Karpas-422 (cell line): ENCODE data around the gene OPA3. TPM values are rescaled to one million over a fixed set of nuclear protein-coding genes. Genes with fewer than 3 reads are reported as not detected.

Experiments used
- DNase-seq: peaks from one replicate; pipeline ENCODE4 v3.0.0-alpha.2; 2015
- H2AFZ ChIP-seq: fragments of 200-600 bp; sonication (generic); 2 replicates; pipeline ENCODE4 v1.6.1; 2014; ENCODE audit warnings: antibody characterized with exemption, low read length, mixed read lengths
- H3K27ac ChIP-seq: fragments of 200-600 bp; sonication (generic); 2 replicates; pipeline ENCODE4 v1.5.1; 2014; ENCODE audit warnings: mild to moderate bottlenecking, low read length, moderate library complexity
- H3K27me3 ChIP-seq: fragments of 200-600 bp; sonication (generic); 2 replicates; pipeline ENCODE4 v1.6.1; 2014; ENCODE audit warnings: low read length, mixed read lengths
- H3K36me3 ChIP-seq: fragments of 200-600 bp; sonication (generic); 2 replicates; pipeline ENCODE4 v1.6.1; 2014; ENCODE audit warnings: low read length, mixed read lengths; ENCODE audit not compliant: insufficient read depth
- H3K4me1 ChIP-seq: fragments of 200-600 bp; sonication (generic); 2 replicates; pipeline ENCODE4 v1.6.1; 2014; ENCODE audit warnings: mild to moderate bottlenecking, low read length, mixed read lengths
- H3K4me2 ChIP-seq: fragments of 200-600 bp; sonication (generic); 2 replicates; pipeline ENCODE4 v1.6.1; 2014; ENCODE audit warnings: low read length, low read depth, mild to moderate bottlenecking; ENCODE audit not compliant: poor library complexity, severe bottlenecking
- H3K4me3 ChIP-seq: fragments of 200-600 bp; sonication (generic); 2 replicates; pipeline ENCODE4 v1.5.1; 2014; ENCODE audit warnings: mild to moderate bottlenecking, antibody characterized with exemption, low read length, mixed read lengths
- H3K79me2 ChIP-seq: fragments of 200-600 bp; sonication (generic); 2 replicates; pipeline ENCODE4 v1.6.1; 2014; ENCODE audit warnings: mild to moderate bottlenecking, low read length, mixed read lengths
- H3K9ac ChIP-seq: fragments of 200-600 bp; sonication (generic); 2 replicates; pipeline ENCODE4 v1.6.0; 2014; ENCODE audit warnings: low read length
- H3K9me2 ChIP-seq: fragments of 200-600 bp; sonication (generic), shearing (Covaris generic); replicated peaks from 2 replicates; pipeline ENCODE4 v1.6.0; 2014; ENCODE audit warnings: mild to moderate bottlenecking, low read length, moderate library complexity; ENCODE audit not compliant: insufficient read depth
- H3K9me3 ChIP-seq: fragments of 300-700, 200-600 bp; sonication (generic); 2 replicates; pipeline ENCODE4 v1.6.1; 2014; ENCODE audit warnings: low read length, mixed read lengths
- H4K20me1 ChIP-seq: fragments of 200-600 bp; sonication (generic); 2 replicates; pipeline ENCODE4 v1.6.1; 2014; ENCODE audit warnings: mild to moderate bottlenecking, antibody characterized with exemption, low read length, low read depth; ENCODE audit not compliant: insufficient read depth
- total RNA-seq: library from RNA; depleted of rRNA; stranded (reverse); fragments of >200 nt; shearing (Covaris generic); gene quantifications from 2 replicates; pipeline ENCODE4 v1.2.3, GENCODE V29; 2014; ENCODE audit warnings: low replicate concordance

OPA3 gene
- total RNA-seq, 1 experiment from 2014 or later = 4.7 TPM

GRCh38 chr19:45496349-45496953 lies 88.2 kb downstream of the OPA3 start:
- Histone ChIP-seq H3K36me3 (0 out of 2 replicates have a peak, but pooled peaks cover 3% of the 10 kb centered on the region), H3K9ac (peak overlapping the region; percentile 72), H3K27ac (no peak overlapping the region), H2AFZ (no peak overlapping the region), H3K4me3 (peak overlapping the region; percentile 67), H3K27me3 (no peaks in the 10 kb centered on the region), H3K9me3 (no peaks in the 10 kb centered on the region), H3K79me2 (no peaks in the 10 kb centered on the region), H3K4me2 (peak overlapping the region; percentile 79), H3K9me2 (no peaks in the 10 kb centered on the region), H3K4me1 (peaks cover 35% of the 10 kb centered on the region), H4K20me1 (0 out of 2 replicates have a peak, but pooled peaks cover 8% of the 10 kb centered on the region)
- DNase-seq = peak; percentile 70

DNA sequence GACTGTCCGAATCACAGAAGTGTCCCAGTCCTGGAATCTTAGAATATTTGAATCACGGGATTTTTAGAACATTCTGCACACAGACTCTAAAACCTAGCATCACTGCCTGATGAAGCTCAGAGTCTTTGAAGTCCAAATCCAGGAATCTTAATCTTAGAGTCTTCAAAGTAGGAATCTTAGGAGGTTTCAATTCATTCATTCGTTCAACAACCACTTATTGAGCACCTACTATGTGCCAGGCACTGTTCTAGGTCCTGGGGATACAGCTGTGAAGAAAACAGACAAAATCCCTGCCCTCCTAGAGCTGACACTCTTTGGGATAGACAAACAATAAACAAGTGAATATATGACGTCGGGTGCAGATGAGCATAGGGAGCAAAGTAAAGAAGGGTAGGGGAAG lies 89.4 kb downstream of the OPA3 start:
- Histone ChIP-seq H3K9ac (no peak overlapping the region), H3K27me3 (no peaks in the 10 kb centered on the region), H3K9me3 (no peaks in the 10 kb centered on the region), H3K36me3 (no peaks in the 10 kb centered on the region), H3K79me2 (no peaks in the 10 kb centered on the region), H3K4me2 (no peak overlapping the region), H3K4me3 (no peak overlapping the region), H3K9me2 (no peaks in the 10 kb centered on the region), H4K20me1 (0 out of 2 replicates have a peak, but pooled peaks cover 4% of the 10 kb centered on the region), H3K4me1 (peaks cover 35% of the 10 kb centered on the region), H3K27ac (no peak overlapping the region), H2AFZ (no peak overlapping the region)
- no peak for DNase-seq

DNA sequence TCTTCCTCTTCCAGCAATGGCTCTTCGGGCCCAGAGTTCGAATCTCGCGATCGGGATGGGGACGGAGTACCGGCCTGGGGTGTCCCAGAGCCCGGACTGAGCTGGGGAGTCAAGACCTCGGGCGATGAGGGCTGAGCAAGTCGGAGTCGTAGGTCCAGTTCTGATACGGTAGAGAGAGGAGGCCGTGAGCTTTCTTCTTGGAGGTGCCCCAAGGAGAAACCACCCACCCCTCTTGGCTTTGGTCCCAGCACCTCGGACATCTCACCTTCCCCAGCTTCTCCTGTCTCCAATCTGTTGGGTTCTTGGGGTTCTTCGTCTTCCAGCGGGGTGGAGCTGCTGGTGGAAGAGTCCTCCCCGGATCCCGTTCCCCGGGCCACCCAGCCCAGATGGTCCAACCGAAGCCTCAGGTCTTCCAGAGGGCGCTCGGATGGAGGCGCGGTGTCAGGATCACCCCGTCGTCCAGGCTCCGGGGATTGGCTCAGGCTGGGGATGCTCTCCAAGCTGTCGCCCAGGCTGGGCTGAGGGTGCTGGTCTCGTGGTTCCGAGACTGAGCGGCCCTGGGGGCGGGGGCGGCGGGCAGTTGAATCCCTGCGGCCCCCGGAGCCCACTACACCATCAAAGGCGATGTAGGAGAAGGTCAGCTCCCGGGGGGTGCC lies 90.2 kb downstream of the OPA3 start:
- no peak overlapping the region for H3K9ac ChIP-seq
- H3K4me2 ChIP-seq = no peak overlapping the region
- H3K36me3 ChIP-seq = no peaks in the 10 kb centered on the region
- H3K79me2 ChIP-seq = no peaks in the 10 kb centered on the region
- no peak overlapping the region for H2AFZ ChIP-seq
- 0 out of 2 replicates have a peak, but pooled peaks cover 4% of the 10 kb centered on the region for H4K20me1 ChIP-seq
- H3K9me3 ChIP-seq = no peaks in the 10 kb centered on the region
- H3K4me3 ChIP-seq = no peak overlapping the region
- H3K27me3 ChIP-seq = no peaks in the 10 kb centered on the region
- no peak overlapping the region for H3K27ac ChIP-seq
- peaks cover 35% of the 10 kb centered on the region for H3K4me1 ChIP-seq
- no peaks in the 10 kb centered on the region for H3K9me2 ChIP-seq
- DNase-seq = no peak

DNA sequence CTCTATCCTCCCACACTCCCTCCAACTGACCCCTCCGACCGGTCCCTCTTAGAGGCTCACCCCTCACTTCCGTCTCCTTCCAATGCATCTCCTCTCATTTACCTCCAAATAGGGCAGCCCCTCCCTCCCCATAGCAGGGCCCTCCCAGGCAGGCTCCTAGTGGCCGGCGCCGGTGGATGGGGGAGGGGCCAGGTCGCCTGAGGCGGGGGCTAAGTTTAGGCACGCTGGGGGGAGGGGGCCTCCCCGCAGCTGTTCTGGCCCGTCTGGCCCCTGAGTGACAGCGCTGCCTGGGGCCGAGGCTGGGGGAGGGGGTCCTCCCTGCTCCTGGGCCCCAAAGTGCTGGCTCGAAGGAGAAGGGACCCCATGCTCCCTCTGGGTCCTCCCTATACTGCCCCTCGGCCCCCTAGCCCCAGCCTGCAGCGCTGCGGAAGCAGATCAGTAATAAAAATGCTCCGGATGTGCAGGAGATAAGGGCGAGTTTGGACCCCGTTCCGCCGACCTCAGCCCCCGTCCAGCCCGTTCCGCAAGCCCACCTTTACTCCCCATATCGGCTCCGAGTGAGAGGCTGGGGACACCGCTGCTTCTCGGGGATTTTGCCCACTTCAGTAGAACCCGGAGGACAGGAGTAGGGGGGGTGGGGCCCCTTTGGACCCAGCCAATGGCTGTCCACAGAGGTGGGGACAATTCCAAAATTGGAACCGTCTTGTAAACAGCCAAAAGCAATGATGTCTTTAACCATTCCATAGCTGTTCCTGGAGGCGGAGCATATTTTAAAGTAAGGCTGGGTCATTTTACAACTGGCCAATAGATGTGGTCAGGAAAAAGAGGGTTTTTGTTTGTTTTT lies 91.8 kb downstream of the OPA3 start:
- no peak overlapping the region for H3K9ac ChIP-seq
- peaks cover 20% of the 10 kb centered on the region for H3K4me1 ChIP-seq
- H3K27ac ChIP-seq = no peak overlapping the region
- H3K9me3 ChIP-seq = no peaks in the 10 kb centered on the region
- no peak for DNase-seq
- H3K9me2 ChIP-seq = no peaks in the 10 kb centered on the region
- no peaks in the 10 kb centered on the region for H3K36me3 ChIP-seq
- no peak overlapping the region for H3K4me2 ChIP-seq
- 0 out of 2 replicates have a peak, but pooled peaks cover 4% of the 10 kb centered on the region for H4K20me1 ChIP-seq
- no peaks in the 10 kb centered on the region for H3K27me3 ChIP-seq
- H3K4me3 ChIP-seq = no peak overlapping the region
- H2AFZ ChIP-seq = no peak overlapping the region
- no peaks in the 10 kb centered on the region for H3K79me2 ChIP-seq

DNA sequence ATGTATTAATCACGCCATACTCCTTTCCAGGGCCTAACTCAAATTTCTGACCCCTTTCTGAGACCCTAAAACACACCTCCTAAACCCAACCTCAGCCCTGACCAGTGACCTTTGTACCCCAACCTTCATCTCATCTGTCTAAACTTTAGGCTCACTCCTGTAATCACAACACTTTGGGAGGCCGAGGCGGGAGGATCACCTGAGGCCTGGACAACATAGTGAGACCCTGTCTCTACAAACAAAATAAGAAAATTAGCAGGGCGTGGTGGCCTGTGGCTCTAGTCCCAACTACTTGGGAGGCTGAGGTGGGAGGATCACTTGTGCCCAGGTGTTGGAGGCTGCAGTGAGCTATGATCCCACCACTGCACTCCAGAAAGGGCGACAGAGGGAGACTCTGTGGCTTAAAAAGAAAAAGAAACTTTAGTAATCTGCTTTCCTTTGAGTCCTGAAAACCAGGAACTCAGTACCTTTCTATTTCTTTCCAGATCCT lies 92.4 kb downstream of the OPA3 start:
- no peak overlapping the region for H3K4me2 ChIP-seq
- no peak overlapping the region for H3K9ac ChIP-seq
- H3K27me3 ChIP-seq = no peaks in the 10 kb centered on the region
- H3K9me3 ChIP-seq = no peaks in the 10 kb centered on the region
- H3K9me2 ChIP-seq = no peaks in the 10 kb centered on the region
- H4K20me1 ChIP-seq = 0 out of 2 replicates have a peak, but pooled peaks cover 4% of the 10 kb centered on the region
- no peaks in the 10 kb centered on the region for H3K79me2 ChIP-seq
- H2AFZ ChIP-seq = no peak overlapping the region
- H3K4me3 ChIP-seq = no peak overlapping the region
- no peak overlapping the region for H3K27ac ChIP-seq
- DNase-seq = no peak
- no peaks in the 10 kb centered on the region for H3K36me3 ChIP-seq
- peaks cover 16% of the 10 kb centered on the region for H3K4me1 ChIP-seq

GRCh38 chr19:45489216-45489855 lies 95.3 kb downstream of the OPA3 start:
- H3K9me2 ChIP-seq = no peaks in the 10 kb centered on the region
- no peak overlapping the region for H3K4me3 ChIP-seq
- no peak overlapping the region for H2AFZ ChIP-seq
- no peaks in the 10 kb centered on the region for H3K79me2 ChIP-seq
- peaks cover 14% of the 10 kb centered on the region for H3K4me1 ChIP-seq
- H3K4me2 ChIP-seq = no peak overlapping the region
- no peak for DNase-seq
- 0 out of 2 replicates have a peak, but pooled peaks cover 4% of the 10 kb centered on the region for H4K20me1 ChIP-seq
- no peaks in the 10 kb centered on the region for H3K9me3 ChIP-seq
- H3K36me3 ChIP-seq = no peaks in the 10 kb centered on the region
- no peak overlapping the region for H3K9ac ChIP-seq
- no peak overlapping the region for H3K27ac ChIP-seq
- H3K27me3 ChIP-seq = no peaks in the 10 kb centered on the region

DNA sequence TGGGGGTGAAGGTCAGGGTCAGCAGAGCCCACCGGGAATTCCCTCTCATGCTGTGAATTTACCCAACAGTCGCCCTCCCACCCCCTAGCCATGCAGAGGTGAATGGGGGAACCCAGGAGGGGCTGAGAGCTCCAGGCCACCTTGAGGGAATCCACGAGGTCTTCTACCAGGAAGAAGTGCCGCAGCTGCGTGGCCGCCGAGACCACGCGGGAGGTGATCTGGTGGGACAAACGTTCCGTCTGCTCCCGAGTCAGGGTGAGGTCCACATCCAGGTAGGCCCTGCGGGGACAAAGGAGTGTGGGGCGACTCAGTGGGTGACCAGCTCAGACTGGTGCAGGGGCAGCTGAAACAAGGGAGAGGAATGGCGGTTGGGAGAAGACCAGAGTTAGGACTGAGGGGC lies 95.9 kb downstream of the OPA3 start:
- no peak overlapping the region for H3K9ac ChIP-seq
- H3K27me3 ChIP-seq = no peaks in the 10 kb centered on the region
- H3K9me3 ChIP-seq = no peaks in the 10 kb centered on the region
- H3K79me2 ChIP-seq = no peaks in the 10 kb centered on the region
- H2AFZ ChIP-seq = no peak overlapping the region
- no peak overlapping the region for H3K4me3 ChIP-seq
- no peaks in the 10 kb centered on the region for H3K9me2 ChIP-seq
- H3K36me3 ChIP-seq = no peaks in the 10 kb centered on the region
- no peak for DNase-seq
- 0 out of 2 replicates have a peak, but pooled peaks cover 4% of the 10 kb centered on the region for H4K20me1 ChIP-seq
- no peak overlapping the region for H3K4me2 ChIP-seq
- H3K4me1 ChIP-seq = peaks cover 14% of the 10 kb centered on the region
- H3K27ac ChIP-seq = no peak overlapping the region
